GM12878 (cell line): ENCODE results near the gene HINFP. TPM values are rescaled to one million over a fixed set of nuclear protein-coding genes. Genes with fewer than 3 reads are reported as not detected.

Experiments
- ATAC-seq: fragments of 200-7000 bp; cut with Tn5 transposase; 3 replicates; pipeline ENCODE4 v1.9.1; 2020; ENCODE audit warnings: mild to moderate bottlenecking, moderate library complexity
- BruUV-seq: library from RNA; stranded (reverse); fragments of 400-500 nt; replicated peaks from 2 replicates; lab custom pipeline; 2021; lab: Mats Ljungman, UMichigan
- CTCF ChIA-PET: fragments of 300-600 bp; sonication (Branson Sonifier 250); formaldehyde crosslinking; extraction: SDS; loops from one replicate; lab custom pipeline; 2021; ENCODE audit warnings: inconsistent platforms; lab: Yijun Ruan, JAX
- POLR2A ChIA-PET: fragments of 350-600 bp; formaldehyde crosslinking; extraction: SDS; loops from one replicate; lab custom pipeline; 2021; ENCODE audit warnings: inconsistent platforms; lab: Charles Lee
- RAD21 ChIA-PET: fragments of 300-600 bp; sonication (Branson Sonifier 250); formaldehyde crosslinking; loops from one replicate; lab custom pipeline; 2023; ENCODE audit warnings: antibody characterized with exemption; ENCODE audit not compliant: unreplicated experiment; lab: Charles Lee
- SMC1A ChIA-PET: fragments of 300-600 bp; sonication (Branson Sonifier 250); formaldehyde crosslinking; loops from one replicate; lab custom pipeline; 2023; ENCODE audit not compliant: unreplicated experiment, uncharacterized antibody; lab: Charles Lee
- DNase-seq: peaks from one replicate; pipeline ENCODE4 v3.0.0-alpha.2; 2011; ENCODE audit warnings: low read depth, low spot score
- FAIRE-seq: peaks from 3 replicates; lab custom pipeline; 2011; peaks lifted over from hg19 to GRCh38; lab: Jason Lieb, UNC
- H2AFZ ChIP-seq: 2 replicates; pipeline ENCODE4 v1.6.0; 2011; ENCODE audit warnings: low read depth, low read length, control low read depth; ENCODE audit not compliant: control insufficient read depth
- H3K27ac ChIP-seq: 2 replicates; pipeline ENCODE4 v1.5.1; 2011; ENCODE audit warnings: control low read depth; ENCODE audit not compliant: control insufficient read depth, insufficient read depth
- H3K27me3 ChIP-seq, 2 experiments: replicated peaks in 1 of 2; 2 replicates each; pipeline versions ENCODE4 v1.6.0 to v1.6.1; 2011; ENCODE audit warnings: low read length in 1 of 2; ENCODE audit not compliant: control insufficient read depth in 2 of 2, insufficient read depth in 2 of 2
- H3K36me3 ChIP-seq, 2 experiments: 2 replicates each; pipeline ENCODE4 v1.5.1; 2011; ENCODE audit warnings: low read length in 1 of 2; ENCODE audit not compliant: control insufficient read depth in 2 of 2, insufficient read depth in 2 of 2
- H3K4me1 ChIP-seq: 2 replicates; pipeline ENCODE4 v1.6.1; 2011; ENCODE audit warnings: mild to moderate bottlenecking, low read length, moderate library complexity, mixed read lengths; ENCODE audit not compliant: control insufficient read depth, insufficient read depth
- H3K4me2 ChIP-seq: 2 replicates; pipeline ENCODE4 v1.6.0; 2011; ENCODE audit warnings: control low read depth; ENCODE audit not compliant: control insufficient read depth, insufficient read depth
- H3K4me3 ChIP-seq: fragments of 200-600 bp; sonication (generic); 2 replicates; pipeline ENCODE4 v1.5.1; 2016
- H3K79me2 ChIP-seq: 2 replicates; pipeline ENCODE4 v1.6.0; 2011; ENCODE audit warnings: low read length; ENCODE audit not compliant: control insufficient read depth, insufficient read depth
- H3K9ac ChIP-seq: 2 replicates; pipeline ENCODE4 v1.8.0; 2011; ENCODE audit warnings: low read length, control low read depth, mixed read lengths; ENCODE audit not compliant: control insufficient read depth, insufficient read depth
- H3K9me3 ChIP-seq: replicated peaks from 3 replicates; pipeline ENCODE4 v1.5.1; 2011; ENCODE audit warnings: mild to moderate bottlenecking, low read length; ENCODE audit not compliant: control insufficient read depth, insufficient read depth
- H4K20me1 ChIP-seq: 2 replicates; pipeline ENCODE4 v1.6.0; 2011; ENCODE audit not compliant: control insufficient read depth, insufficient read depth
- CHD1 ChIP-seq: IDR thresholded peaks from 2 replicates; pipeline ENCODE4 v1.6.1; 2012; ENCODE audit warnings: low read depth, low read length, improper control_type of control experiment
- CREB1 ChIP-seq: IDR thresholded peaks from 2 replicates; pipeline ENCODE4 v1.6.1; 2012; ENCODE audit warnings: low read depth, mild to moderate bottlenecking, inconsistent platforms
- EGR1 ChIP-seq, 2 experiments: IDR thresholded peaks; 1 replicate in 1 of 2; 2 replicates in 1 of 2; pipeline ENCODE4 v1.6.1; 2011 to 2012; ENCODE audit warnings: low read depth in 2 of 2, low read length in 2 of 2, borderline replicate concordance in 1 of 2, mild to moderate bottlenecking in 1 of 2, moderate library complexity in 1 of 2
- NFIC ChIP-seq: IDR thresholded peaks from 2 replicates; pipeline ENCODE4 v1.6.1; 2012; ENCODE audit warnings: low read depth, mild to moderate bottlenecking, inconsistent platforms, low read length, moderate library complexity
- TCF3 ChIP-seq: IDR thresholded peaks from 2 replicates; pipeline ENCODE4 v1.6.1; 2012; ENCODE audit warnings: low read depth, mild to moderate bottlenecking, low read length, borderline replicate concordance; ENCODE audit not compliant: insufficient read depth
- ZBED1 ChIP-seq: IDR thresholded peaks from 2 replicates; pipeline ENCODE4 v1.6.1; 2016; ENCODE audit warnings: borderline replicate concordance
- WGBS: methylation state at CpG from one replicate; pipeline ENCODE4 v1.1.6; 2016; ENCODE audit warnings: low lambda C conversion rate; ENCODE audit not compliant: insufficient replicate concordance, insufficient coverage; ENCODE audit errors: missing lambda C conversion rate; 5-methylcytosine and 5-hydroxymethylcytosine counted together
- in situ Hi-C: fragments of 300-500 bp; cut with MboI; formaldehyde crosslinking; loops from 9 replicates; pipeline ENCODE4 v1.14.3; 2018; ENCODE audit warnings: mixed read lengths
- intact Hi-C: fragments of 100-400 bp; cut with micrococcal nuclease; formaldehyde crosslinking; loops from one replicate; pipeline ENCODE4 v1.14.2; 2022; ENCODE audit not compliant: unreplicated experiment
- polyA plus RNA-seq, 11 experiments: library from polyadenylated mRNA; depleted of rRNA in 4 of 11; unstranded in 6 of 11; stranded (reverse) in 5 of 11; fragments of >200 nt; fragmentation: Nextera tagmentation in 4 of 11; fragmentation: Illumina TruSeq in 1 of 11; extraction: Ambion mirVana in 4 of 11; extraction: Trizol in 1 of 11; gene quantifications; 1 replicate in 1 of 11; 2 replicates in 10 of 11; pipeline versions ENCODE4 v1.2.1 to v1.2.3, GENCODE V29; 2011 to 2016; ENCODE audit warnings: inconsistent platforms in 2 of 11, missing spikeins in 2 of 11, low read depth in 1 of 11
- total RNA-seq, 4 experiments: library from RNA; depleted of rRNA in 3 of 4; stranded (reverse); fragments of >200 nt in 3 of 4; fragmentation: Illumina TruSeq in 1 of 4; extraction: Trizol in 1 of 4; gene quantifications; 2 replicates each; pipeline versions ENCODE4 v1.2.1 to v1.2.3, GENCODE V29; 2013 to 2021
- TF ChIP-seq, protein P1 (sequence below): fragments of 150-350 bp; IDR thresholded peaks from 2 replicates; pipeline ENCODE4 v1.6.1; 2016; ENCODE audit warnings: low read depth, low read length
- TF ChIP-seq, protein P2 (sequence below): fragments of 450-650 bp; IDR thresholded peaks from 2 replicates; pipeline ENCODE4 v1.6.1; 2018; ENCODE audit warnings: borderline replicate concordance, mild to moderate bottlenecking; ENCODE audit not compliant: partially characterized antibody
- TF ChIP-seq, protein P3 (sequence below): fragments of 450-650 bp; IDR thresholded peaks from 2 replicates; pipeline ENCODE4 v1.6.1; 2017; ENCODE audit warnings: borderline replicate concordance

The HINFP gene
- total and polyA plus RNA-seq, 10 of the 15 experiments (the other 5 are each of a cell fraction or from before 2014, with no cell fraction given) = 13.1 to 26.3 (median 18.6) TPM

DNA sequence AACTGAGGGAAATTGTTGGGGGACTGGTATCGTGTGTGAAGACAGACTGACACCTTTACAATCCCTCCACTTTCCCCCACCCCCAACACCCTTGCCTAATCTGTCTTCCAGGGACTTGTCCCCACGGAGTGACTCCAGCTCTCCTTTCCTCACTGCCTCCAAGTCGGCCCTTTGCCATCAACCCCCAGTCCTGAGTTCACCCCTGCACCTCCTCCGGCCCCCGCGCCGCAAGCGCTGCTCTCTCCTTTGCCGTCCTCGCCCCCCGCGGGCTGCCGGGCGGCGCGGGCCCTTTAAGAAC, 27.3 kb downstream of the HINFP start:
- H3K9me3 ChIP-seq = no peaks in the 10 kb centered on the region
- DNase-seq (no peak), ATAC-seq (no peak), FAIRE-seq (no peak)
- ChIA-PET RAD21 (no interaction called here), SMC1A (no interaction called here), CTCF (no interaction called here)
- H4K20me1 ChIP-seq = no peaks in the 10 kb centered on the region
- peaks cover 12 to 17% of the 10 kb centered on the region in 2 experiments; a peak in 3 of 4 replicates for H3K27me3 ChIP-seq
- 2% methylated on average over 16 of the region's 16 CpGs for WGBS
- no peaks in the 10 kb centered on the region for H3K79me2 ChIP-seq
- peak overlapping the region; percentile 67 for H3K4me3 ChIP-seq
- peak overlapping the region; percentile 42 for H2AFZ ChIP-seq
- H3K36me3 ChIP-seq = no peaks in the 10 kb centered on the region
- in situ Hi-C loops (no loop called here), intact Hi-C loops (loop anchor here (5.0 kb wide), 2 partner anchors 49 to 174 kb away; no protein-coding TSS in a partner anchor)
- no peaks in the 10 kb centered on the region for H3K4me1 ChIP-seq
- peak overlapping the region; percentile 79 for H3K4me2 ChIP-seq
- BruUV-seq = no TSS peak
- H3K9ac ChIP-seq = no peak overlapping the region
- TF ChIP-seq EGR1 (IDR thresholded peaks at IDR 0.05; ENCODE audit: borderline replicate concordance in 1 of 2, low read depth in 2 of 2, low read length in 2 of 2) = no peak
- TF ChIP-seq, protein P1, sequence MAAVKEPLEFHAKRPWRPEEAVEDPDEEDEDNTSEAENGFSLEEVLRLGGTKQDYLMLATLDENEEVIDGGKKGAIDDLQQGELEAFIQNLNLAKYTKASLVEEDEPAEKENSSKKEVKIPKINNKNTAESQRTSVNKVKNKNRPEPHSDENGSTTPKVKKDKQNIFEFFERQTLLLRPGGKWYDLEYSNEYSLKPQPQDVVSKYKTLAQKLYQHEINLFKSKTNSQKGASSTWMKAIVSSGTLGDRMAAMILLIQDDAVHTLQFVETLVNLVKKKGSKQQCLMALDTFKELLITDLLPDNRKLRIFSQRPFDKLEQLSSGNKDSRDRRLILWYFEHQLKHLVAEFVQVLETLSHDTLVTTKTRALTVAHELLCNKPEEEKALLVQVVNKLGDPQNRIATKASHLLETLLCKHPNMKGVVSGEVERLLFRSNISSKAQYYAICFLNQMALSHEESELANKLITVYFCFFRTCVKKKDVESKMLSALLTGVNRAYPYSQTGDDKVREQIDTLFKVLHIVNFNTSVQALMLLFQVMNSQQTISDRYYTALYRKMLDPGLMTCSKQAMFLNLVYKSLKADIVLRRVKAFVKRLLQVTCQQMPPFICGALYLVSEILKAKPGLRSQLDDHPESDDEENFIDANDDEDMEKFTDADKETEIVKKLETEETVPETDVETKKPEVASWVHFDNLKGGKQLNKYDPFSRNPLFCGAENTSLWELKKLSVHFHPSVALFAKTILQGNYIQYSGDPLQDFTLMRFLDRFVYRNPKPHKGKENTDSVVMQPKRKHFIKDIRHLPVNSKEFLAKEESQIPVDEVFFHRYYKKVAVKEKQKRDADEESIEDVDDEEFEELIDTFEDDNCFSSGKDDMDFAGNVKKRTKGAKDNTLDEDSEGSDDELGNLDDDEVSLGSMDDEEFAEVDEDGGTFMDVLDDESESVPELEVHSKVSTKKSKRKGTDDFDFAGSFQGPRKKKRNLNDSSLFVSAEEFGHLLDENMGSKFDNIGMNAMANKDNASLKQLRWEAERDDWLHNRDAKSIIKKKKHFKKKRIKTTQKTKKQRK = no peak
- TF ChIP-seq, protein P2, sequence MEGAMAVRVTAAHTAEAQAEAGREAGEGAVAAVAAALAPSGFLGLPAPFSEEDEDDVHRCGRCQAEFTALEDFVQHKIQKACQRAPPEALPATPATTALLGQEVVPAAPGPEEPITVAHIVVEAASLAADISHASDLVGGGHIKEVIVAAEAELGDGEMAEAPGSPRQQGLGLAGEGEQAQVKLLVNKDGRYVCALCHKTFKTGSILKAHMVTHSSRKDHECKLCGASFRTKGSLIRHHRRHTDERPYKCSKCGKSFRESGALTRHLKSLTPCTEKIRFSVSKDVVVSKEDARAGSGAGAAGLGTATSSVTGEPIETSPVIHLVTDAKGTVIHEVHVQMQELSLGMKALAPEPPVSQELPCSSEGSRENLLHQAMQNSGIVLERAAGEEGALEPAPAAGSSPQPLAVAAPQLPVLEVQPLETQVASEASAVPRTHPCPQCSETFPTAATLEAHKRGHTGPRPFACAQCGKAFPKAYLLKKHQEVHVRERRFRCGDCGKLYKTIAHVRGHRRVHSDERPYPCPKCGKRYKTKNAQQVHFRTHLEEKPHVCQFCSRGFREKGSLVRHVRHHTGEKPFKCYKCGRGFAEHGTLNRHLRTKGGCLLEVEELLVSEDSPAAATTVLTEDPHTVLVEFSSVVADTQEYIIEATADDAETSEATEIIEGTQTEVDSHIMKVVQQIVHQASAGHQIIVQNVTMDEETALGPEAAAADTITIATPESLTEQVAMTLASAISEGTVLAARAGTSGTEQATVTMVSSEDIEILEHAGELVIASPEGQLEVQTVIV = no peak
- TF ChIP-seq CHD1 = no peak
- no peak for TF ChIP-seq CREB1
- TF ChIP-seq, protein P3, sequence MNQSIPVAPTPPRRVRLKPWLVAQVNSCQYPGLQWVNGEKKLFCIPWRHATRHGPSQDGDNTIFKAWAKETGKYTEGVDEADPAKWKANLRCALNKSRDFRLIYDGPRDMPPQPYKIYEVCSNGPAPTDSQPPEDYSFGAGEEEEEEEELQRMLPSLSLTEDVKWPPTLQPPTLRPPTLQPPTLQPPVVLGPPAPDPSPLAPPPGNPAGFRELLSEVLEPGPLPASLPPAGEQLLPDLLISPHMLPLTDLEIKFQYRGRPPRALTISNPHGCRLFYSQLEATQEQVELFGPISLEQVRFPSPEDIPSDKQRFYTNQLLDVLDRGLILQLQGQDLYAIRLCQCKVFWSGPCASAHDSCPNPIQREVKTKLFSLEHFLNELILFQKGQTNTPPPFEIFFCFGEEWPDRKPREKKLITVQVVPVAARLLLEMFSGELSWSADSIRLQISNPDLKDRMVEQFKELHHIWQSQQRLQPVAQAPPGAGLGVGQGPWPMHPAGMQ = no peak
- no peak for TF ChIP-seq ZBED1
- no peak for TF ChIP-seq NFIC
- no peak for TF ChIP-seq TCF3
- TF ChIP-seq, all 136 proteins: peak for 0
- POLR2A ChIA-PET = interaction anchor here (0.5 to 0.6 kb wide), 2 partner anchors 46 to 213 kb away, joined by 3 read pairs; no protein-coding TSS in a partner anchor
- no peak overlapping the region for H3K27ac ChIP-seq
